Measurements from ENCODE around the gene PAPPA.

Gene PAPPA

DNA sequence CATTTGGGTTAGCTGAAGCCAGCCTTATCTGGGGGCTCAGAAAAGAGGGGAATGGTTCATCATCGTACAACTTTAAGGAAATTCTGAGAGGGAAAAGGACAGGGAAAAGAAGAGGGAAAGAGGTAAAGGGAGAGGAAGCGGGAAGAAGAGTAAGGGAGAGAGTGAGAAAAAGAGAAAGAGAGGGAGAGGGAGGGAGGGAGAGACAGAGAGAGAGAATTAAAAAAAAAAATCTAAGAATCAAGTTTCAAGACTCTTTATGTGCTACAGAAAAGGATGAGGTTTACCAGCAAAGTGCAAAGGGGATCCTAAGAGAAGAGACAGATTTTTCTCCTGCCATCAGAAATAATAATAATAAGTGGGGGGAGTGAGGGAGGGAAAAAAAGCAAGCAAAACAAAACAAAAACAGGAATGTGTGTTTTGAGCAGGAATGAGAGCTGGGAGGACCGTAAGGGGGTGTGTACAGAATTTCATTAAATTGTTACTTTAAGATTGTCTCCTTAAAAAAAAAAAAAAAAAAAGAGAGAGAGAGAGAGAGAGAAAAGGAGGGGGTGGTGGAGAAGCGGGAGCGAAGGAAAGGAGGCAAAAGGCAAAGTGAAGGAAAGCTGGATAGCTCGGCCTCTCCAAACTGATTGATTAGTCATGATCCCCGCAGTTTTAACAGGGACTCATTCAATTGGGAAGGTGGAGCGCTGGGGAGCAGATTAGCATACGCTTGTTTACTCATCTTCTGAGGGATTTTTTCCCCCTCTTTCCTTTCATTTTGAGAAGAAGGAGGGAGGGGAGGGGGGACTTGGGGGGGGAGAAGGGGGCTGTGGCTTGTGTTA is 438 bp upstream of the PAPPA start:
- DNase-seq: no peak

- DNase-seq: no peak
Observed at GRCh38 chr9:116154334-116154975, 864 bp downstream of the PAPPA start.

- no peak for DNase-seq
Observed at GRCh38 chr9:116154976-116155697, 1.5 kb downstream of the PAPPA start.

GRCh38 chr9:116155698-116156039 is 2.1 kb downstream of the PAPPA start:
- no peak for DNase-seq

DNA sequence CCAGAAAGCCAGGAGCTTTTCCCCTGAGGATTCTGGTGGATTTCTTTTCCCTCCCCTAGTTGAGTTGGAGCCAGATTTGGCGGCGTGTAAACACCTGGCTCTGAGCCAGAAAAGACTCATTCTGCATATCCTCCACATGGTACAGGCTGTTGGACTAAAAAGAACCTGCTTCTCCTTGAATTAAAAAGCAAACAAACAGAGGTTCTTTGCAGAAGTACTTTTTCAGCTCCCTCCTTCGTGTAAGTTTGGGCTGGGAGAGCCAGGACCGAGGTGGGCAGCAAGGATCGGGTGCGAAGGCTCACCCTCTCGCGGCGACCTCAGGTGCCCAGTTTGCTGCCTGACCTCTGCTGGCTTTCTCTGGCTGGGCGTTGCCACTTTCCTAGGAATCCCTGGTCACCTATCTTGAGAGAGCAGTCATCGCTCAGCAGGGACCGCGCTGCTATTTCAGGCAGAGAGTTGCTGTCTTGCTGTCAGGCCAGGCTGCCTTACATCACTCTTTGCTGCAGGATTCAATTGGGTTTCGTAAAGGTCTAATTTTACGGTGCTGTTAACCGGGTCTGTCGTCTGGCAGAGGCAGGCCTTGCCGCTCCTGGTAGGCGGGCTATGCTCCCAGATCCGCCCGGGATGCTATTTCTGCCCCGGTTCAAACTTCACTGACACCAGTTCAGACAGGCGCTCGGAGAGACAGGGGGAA is 3.2 kb downstream of the PAPPA start:
- DNase-seq: no peak

GRCh38 chr9:116157436-116158138 is 4.0 kb downstream of the PAPPA start:
- no peak for DNase-seq

DNA sequence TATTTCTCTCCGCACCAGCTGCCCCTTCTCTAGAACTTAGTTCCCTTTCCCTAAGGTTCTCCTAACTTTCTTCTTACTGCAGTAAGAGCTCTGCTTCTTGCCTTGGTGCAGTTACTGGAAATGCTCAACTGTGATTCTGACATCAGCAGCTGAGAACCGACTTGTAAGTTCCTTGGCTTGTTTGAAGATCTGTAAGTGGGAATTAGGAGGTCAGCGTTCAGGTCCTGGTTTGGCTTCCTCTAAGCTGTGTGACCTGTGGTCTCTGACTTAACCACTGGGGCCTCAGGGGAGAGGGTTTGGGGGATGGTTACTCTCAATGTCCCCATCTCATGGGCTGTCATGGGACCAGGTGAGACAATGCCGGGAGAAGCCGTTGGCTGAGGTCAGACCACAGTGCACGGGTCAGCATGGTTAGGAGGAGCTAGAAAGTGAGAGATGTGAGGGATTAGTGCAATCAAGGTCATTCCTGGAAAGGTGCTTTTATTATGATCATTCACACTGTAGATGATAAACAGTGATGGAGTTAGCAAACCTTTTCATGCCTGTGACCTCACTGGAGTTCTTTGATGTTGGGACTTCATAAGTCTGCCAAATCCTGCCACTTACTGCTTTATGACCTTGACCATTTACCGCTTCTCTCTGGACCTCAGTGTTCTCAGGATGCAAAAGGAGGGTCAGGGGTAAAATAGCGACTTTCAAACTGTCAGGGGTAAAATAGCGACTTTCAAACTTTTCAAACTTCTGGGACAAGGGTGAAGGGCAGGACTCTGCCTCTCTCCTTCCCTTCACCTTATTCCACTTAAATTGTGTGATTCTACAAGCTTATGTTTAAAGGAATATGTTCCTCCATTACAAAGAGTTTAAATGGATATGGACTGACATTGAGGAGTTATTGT is 7.3 kb downstream of the PAPPA start:
- DNase-seq: no peak

- no peak for DNase-seq
Observed at GRCh38 chr9:116162241-116162781, 8.7 kb downstream of the PAPPA start.

GRCh38 chr9:116163293-116164055 is 9.9 kb downstream of the PAPPA start:
- no peak for DNase-seq

GRCh38 chr9:116165912-116166311 is 12.3 kb downstream of the PAPPA start:
- no peak for DNase-seq

GRCh38 chr9:116166713-116167112 is 13.1 kb downstream of the PAPPA start:
- DNase-seq: no peak

DNA sequence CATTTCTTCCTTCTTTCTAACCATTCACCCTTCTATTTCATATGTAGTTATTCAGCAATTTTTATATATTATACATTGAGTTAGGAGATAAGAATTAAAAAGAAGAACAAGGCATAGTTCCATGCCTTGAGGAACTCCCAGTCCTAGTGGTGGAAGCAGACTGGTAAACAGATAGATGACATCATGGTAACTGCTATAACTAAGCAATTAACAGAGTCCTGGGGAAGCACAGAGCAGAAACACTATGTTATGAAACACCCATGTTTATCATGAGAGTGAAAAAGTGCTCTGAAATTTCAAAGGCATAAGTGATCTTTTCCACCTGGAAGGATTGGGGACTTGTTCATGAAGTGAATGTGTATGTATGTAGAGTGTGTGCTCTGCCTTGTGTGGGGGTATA is 14.6 kb downstream of the PAPPA start:
- DNase-seq: no peak

DNA sequence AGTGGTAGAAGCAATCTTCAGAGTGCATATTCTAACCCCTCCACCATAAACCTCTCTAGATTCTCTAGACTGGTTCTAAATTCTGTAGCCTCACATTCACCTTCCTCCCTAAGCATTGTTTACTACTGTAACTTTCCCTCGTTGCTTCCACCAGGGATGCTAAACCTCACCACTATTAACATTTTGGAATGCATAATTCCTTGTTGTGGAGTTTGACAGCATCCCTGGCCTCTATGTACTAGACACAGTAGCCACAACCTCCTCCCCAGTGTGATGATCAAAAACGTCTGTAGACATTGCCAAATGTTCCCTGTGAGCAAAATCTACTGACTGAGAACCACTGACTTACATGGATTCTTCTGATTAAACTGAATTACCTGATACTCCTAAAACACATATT is 18.6 kb downstream of the PAPPA start:
- DNase-seq: no peak

DNA sequence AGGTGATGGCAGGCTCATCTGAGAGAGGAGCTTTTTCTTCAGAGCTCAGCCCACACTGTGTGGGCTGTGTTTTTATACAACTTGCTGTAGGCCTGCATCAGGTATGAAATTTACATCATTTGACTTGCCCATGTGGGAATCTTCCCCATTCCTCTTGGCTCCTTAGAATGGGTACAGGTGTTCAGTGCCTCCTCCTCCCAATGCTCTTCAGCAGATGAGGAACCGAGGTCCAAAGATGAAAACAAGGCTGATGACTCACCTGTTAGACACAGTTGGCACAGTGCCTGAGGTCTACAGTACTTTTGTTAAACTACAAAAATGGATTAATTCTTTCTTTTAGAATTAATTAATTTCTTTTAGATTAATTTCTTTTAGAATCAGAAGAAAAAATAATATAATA is 20.8 kb downstream of the PAPPA start:
- no peak for DNase-seq

- no peak for DNase-seq
Observed at GRCh38 chr9:116175614-116176013, 22.0 kb downstream of the PAPPA start.

DNA sequence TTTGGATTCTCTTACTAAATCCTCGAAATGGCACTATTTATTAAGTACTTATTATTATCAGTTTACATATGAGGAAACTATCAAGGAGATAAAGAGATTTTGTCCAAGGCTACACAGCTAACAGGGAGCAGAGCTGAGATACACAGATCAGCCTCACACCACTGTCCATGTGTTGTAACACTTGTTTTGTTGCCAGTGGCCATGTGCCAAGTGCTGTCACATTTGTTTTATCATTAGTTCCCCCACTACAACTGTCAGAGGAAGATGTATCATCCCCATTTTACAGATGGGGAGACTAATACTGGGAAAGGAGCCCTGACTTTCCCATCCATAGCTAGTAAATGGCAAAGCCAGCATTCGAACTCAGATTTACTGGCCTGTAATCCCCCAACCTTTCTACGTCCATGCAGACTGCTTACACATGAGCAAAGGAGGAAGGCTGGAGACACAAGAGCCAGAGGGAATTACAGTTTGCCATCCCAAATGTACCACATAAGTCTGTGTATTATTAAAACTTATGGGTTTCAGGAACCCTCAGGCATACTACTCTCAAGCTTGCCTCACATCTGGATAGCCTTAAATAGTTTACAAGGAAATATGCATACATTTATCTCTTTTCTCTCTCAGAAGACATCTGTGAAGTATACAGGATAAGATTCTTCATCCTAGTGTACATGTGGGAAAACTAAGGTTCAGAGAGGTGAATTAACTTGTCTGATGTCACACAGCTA is 25.1 kb downstream of the PAPPA start:
- no peak for DNase-seq

DNA sequence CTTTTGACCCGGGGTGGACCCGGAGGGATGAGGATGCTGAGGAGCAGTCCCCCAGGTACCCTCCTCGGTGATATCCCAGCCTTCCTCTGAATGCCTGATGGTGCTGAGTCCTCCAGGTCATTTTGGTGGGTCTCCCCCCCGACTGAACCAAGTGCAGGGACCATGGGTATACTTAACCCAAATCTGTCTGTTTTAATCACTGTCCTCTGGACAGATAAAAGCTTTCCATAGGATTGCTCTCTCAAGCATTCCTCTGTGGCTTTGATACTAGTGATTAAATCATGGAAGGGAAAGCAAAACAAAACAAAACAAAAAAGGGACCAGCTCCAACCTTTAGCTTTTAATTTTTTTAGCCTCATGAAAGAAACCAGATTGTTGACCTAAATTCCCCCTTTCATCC is 26.0 kb downstream of the PAPPA start:
- DNase-seq: no peak

- no peak for DNase-seq
Observed at GRCh38 chr9:116181853-116182610, 28.4 kb downstream of the PAPPA start.

GRCh38 chr9:116182876-116183275 is 29.3 kb downstream of the PAPPA start:
- no peak for DNase-seq

Data from activated CD4-positive, alpha-beta T cell treated with anti-CD3 and anti-CD28 coated beads for 4 hours (primary cell).